Sigmoid colon (tissue), 7 donors: ENCODE data around the gene SUSD5. TPM values are rescaled to one million over a fixed set of nuclear protein-coding genes. Genes with fewer than 3 reads are reported as not detected.

Source experiments
- DNase-seq: peaks from one replicate; pipeline ENCODE4 v3.0.0-alpha.2; 2019
- H3K27ac ChIP-seq, 4 donors: fragments of 200-600 bp; sonication (generic); one replicate each; pipeline ENCODE4 v1.5.1; 2016 to 2019; ENCODE audit warnings: mild to moderate bottlenecking in 1 of 4
- H3K27me3 ChIP-seq, 3 donors: fragments of 200-600 bp; sonication (generic); one replicate each; pipeline ENCODE4 v1.5.1; 2019; ENCODE audit warnings: mild to moderate bottlenecking in 1 of 3
- H3K36me3 ChIP-seq, 4 donors: fragments of 200-600 bp; sonication (generic); one replicate each; pipeline ENCODE4 v1.5.1; 2016 to 2019
- H3K4me1 ChIP-seq, 4 donors: fragments of 200-600 bp; sonication (generic); one replicate each; pipeline ENCODE4 v1.5.1; 2017 to 2019
- H3K4me3 ChIP-seq, 4 donors: fragments of 200-600 bp; sonication (generic); one replicate each; pipeline ENCODE4 v1.5.1; 2017 to 2019; ENCODE audit warnings: mild to moderate bottlenecking in 2 of 4, moderate library complexity in 1 of 4
- H3K9me3 ChIP-seq, 4 donors: fragments of 200-600 bp in 3 of 4; sonication (generic) in 3 of 4; one replicate each; pipeline versions ENCODE4 v1.5.1 to v1.6.1; 2013 to 2019
- EP300 ChIP-seq, 4 donors: sonication (generic); formaldehyde crosslinking; IDR thresholded peaks; one replicate each; pipeline ENCODE4 v1.6.1; 2017; ENCODE audit warnings: antibody characterized with exemption in 4 of 4
- POLR2A ChIP-seq, 2 donors: fragments of 450-650 bp; IDR thresholded peaks; one replicate each; pipeline ENCODE4 v1.6.1; 2016; ENCODE audit warnings: antibody characterized with exemption in 2 of 2, mild to moderate bottlenecking in 2 of 2, moderate library complexity in 2 of 2
- POLR2AphosphoS5 ChIP-seq, 4 donors: sonication (generic); formaldehyde crosslinking; IDR thresholded peaks; one replicate each; pipeline ENCODE4 v1.6.1; 2017; ENCODE audit warnings: antibody characterized with exemption in 4 of 4
- WGBS, 2 donors: extraction: QIAGEN DNeasy Blood & Tissue Kit; methylation state at CpG; one replicate each; pipeline ENCODE4 v1.1.7; 2013; 5-methylcytosine and 5-hydroxymethylcytosine counted together
- intact Hi-C: fragments of 100-400 bp; cut with DNase I; formaldehyde crosslinking; loops from one replicate; pipeline ENCODE4 v1.15.1; 2023
- polyA plus RNA-seq, 3 donors: library from polyadenylated mRNA; stranded (reverse); fragments of 200-250 nt; gene quantifications; one replicate each; pipeline ENCODE4 v1.2.3, GENCODE V29; 2013
- small RNA-seq, 3 donors: library from RNA; depleted of rRNA; stranded (forward); fragments of <200 nt; gene quantifications; one replicate each; pipeline ENCODE3, GENCODE V24; 2016
- total RNA-seq, 4 donors: library from RNA; depleted of rRNA; stranded (reverse); fragments of >200 nt; gene quantifications; one replicate each; pipeline ENCODE4 v1.1.0, GENCODE V29; 2016
- TF ChIP-seq, protein P1 (sequence below), 4 experiments: fragments of 450-650 bp in 3 of 4; fragments of 200-600 bp in 1 of 4; IDR thresholded peaks; one replicate each; pipeline ENCODE4 v1.5.1; 2016 to 2019; ENCODE audit warnings: antibody characterized with exemption in 4 of 4, mild to moderate bottlenecking in 3 of 4, moderate library complexity in 2 of 4
- donor health status: healthy with polysubstance abuse.
- donor health status: Bipolar disorder and iron deficiency.
- donor health status: healthy.

SUSD5 gene
- total and polyA plus RNA-seq, 7 donors, result under 0.01 to 10.9 (median 1.7) TPM; not detected in 1

GRCh38 chr3:33103480-33103879 lies 115.1 kb downstream of the SUSD5 start:
- intact Hi-C loops, result no loop called here
- H3K27me3 ChIP-seq, result peaks cover 0 to 3% (median 0%) of the 10 kb centered on the region in 3 donors
- H3K4me3 ChIP-seq, result no peak overlapping the region
- H3K27ac ChIP-seq, result no peak overlapping the region
- no peaks in the 10 kb centered on the region for H3K9me3 ChIP-seq
- 89 to 90% methylated on average over 3 of the region's 3 CpGs for WGBS, 2 donors
- no peak for DNase-seq
- TF ChIP-seq EP300 (IDR thresholded peaks at IDR 0.05) (no peak), POLR2AphosphoS5 (IDR thresholded peaks at IDR 0.05) (no peak), POLR2A (IDR thresholded peaks at IDR 0.05) (no peak)
- TF ChIP-seq, protein P1, sequence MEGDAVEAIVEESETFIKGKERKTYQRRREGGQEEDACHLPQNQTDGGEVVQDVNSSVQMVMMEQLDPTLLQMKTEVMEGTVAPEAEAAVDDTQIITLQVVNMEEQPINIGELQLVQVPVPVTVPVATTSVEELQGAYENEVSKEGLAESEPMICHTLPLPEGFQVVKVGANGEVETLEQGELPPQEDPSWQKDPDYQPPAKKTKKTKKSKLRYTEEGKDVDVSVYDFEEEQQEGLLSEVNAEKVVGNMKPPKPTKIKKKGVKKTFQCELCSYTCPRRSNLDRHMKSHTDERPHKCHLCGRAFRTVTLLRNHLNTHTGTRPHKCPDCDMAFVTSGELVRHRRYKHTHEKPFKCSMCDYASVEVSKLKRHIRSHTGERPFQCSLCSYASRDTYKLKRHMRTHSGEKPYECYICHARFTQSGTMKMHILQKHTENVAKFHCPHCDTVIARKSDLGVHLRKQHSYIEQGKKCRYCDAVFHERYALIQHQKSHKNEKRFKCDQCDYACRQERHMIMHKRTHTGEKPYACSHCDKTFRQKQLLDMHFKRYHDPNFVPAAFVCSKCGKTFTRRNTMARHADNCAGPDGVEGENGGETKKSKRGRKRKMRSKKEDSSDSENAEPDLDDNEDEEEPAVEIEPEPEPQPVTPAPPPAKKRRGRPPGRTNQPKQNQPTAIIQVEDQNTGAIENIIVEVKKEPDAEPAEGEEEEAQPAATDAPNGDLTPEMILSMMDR (IDR thresholded peaks at IDR 0.05), result no peak
- no peaks in the 10 kb centered on the region for H3K4me1 ChIP-seq
- no peaks in the 10 kb centered on the region for H3K36me3 ChIP-seq

GRCh38 chr3:33103034-33103433 lies 115.6 kb downstream of the SUSD5 start:
- H3K4me3 ChIP-seq, result no peak overlapping the region
- H3K36me3 ChIP-seq, result no peaks in the 10 kb centered on the region
- DNase-seq, result no peak
- H3K9me3 ChIP-seq, result no peaks in the 10 kb centered on the region
- no peak overlapping the region for H3K27ac ChIP-seq
- intact Hi-C loops, result no loop called here
- H3K4me1 ChIP-seq, result no peaks in the 10 kb centered on the region
- 95 to 98% methylated on average over 3 of the region's 3 CpGs for WGBS, 2 donors
- H3K27me3 ChIP-seq, result peaks cover 0 to 3% (median 0%) of the 10 kb centered on the region in 3 donors
- TF ChIP-seq POLR2AphosphoS5 (IDR thresholded peaks at IDR 0.05), result no peak
- TF ChIP-seq, protein P1 (IDR thresholded peaks at IDR 0.05), result no peak
- TF ChIP-seq EP300 (IDR thresholded peaks at IDR 0.05), result no peak
- TF ChIP-seq POLR2A (IDR thresholded peaks at IDR 0.05), result no peak

GRCh38 chr3:33100229-33100628 lies 118.4 kb downstream of the SUSD5 start:
- DNase-seq, result no peak
- peaks cover 0 to 3% (median 0%) of the 10 kb centered on the region in 3 donors for H3K27me3 ChIP-seq
- TF ChIP-seq POLR2A (IDR thresholded peaks at IDR 0.05) (no peak), POLR2AphosphoS5 (IDR thresholded peaks at IDR 0.05) (no peak), EP300 (IDR thresholded peaks at IDR 0.05) (no peak)
- TF ChIP-seq, protein P1 (IDR thresholded peaks at IDR 0.05), result no peak
- no peaks in the 10 kb centered on the region for H3K9me3 ChIP-seq
- intact Hi-C loops, result no loop called here
- 79 to 87% methylated on average over 2 of the region's 2 CpGs for WGBS, 2 donors
- no peaks in the 10 kb centered on the region for H3K36me3 ChIP-seq
- H3K4me3 ChIP-seq, result no peak overlapping the region
- peaks cover 0 to 12% (median 9%) of the 10 kb centered on the region in 4 donors for H3K4me1 ChIP-seq
- no peak overlapping the region for H3K27ac ChIP-seq

Small RNA genes within 50 kb of the gene (small RNA-seq; reads per million reads assigned to genes)
- 0 reads per million in 3 donors for gene AC123900.1
- 0 reads per million in 3 donors for gene RN7SL296P

Other genes starting within 250 kb of the SUSD5 start
- 10 to 100 TPM; 36.5 to 55.4 (median 40.0) TPM for gene GLB1, start 121.7 kb downstream of the SUSD5 start, total RNA-seq
- gene GLB1, start 121.7 kb downstream of the SUSD5 start, polyA plus RNA-seq, result 10 to 100 TPM; 28.2 to 32.9 (median 30.5) TPM
- 1 to 10 TPM; 4.2 to 5.8 (median 4.8) TPM for gene TMPPE, start 121.7 kb downstream of the SUSD5 start, total RNA-seq
- 1 to 10 TPM in 1 of 3 donors, under 1 TPM in 1, not detected in 1; 0.92 to 3.4 TPM for gene TMPPE, start 121.7 kb downstream of the SUSD5 start, polyA plus RNA-seq
- 100 to 1,000 TPM; 245 to 509 (median 309) TPM for gene CRTAP, start 104.8 kb downstream of the SUSD5 start, total RNA-seq
- gene CRTAP, start 104.8 kb downstream of the SUSD5 start, polyA plus RNA-seq, result 100 to 1,000 TPM in 1 of 3 donors, 10 to 100 TPM in 2; 25.7 to 124 (median 72.3) TPM
- 10 to 100 TPM in 3 of 4 donors, 1 to 10 TPM in 1; 7.9 to 17.2 (median 11.1) TPM for gene FBXL2, start 58.6 kb upstream of the SUSD5 start, total RNA-seq
- gene FBXL2, start 58.6 kb upstream of the SUSD5 start, polyA plus RNA-seq, result 1 to 10 TPM in 1 of 3 donors, not detected in 2; 1.2 TPM
- gene UBP1, start 221.6 kb upstream of the SUSD5 start, total RNA-seq, result 10 to 100 TPM; 58.4 to 92.0 (median 62.8) TPM
- 10 to 100 TPM; 30.6 to 45.5 (median 41.8) TPM for gene UBP1, start 221.6 kb upstream of the SUSD5 start, polyA plus RNA-seq